Osteoblast (primary cell): Measurements from ENCODE around the gene ITGA2B. TPM values are rescaled to one million over a fixed set of nuclear protein-coding genes. Genes with fewer than 3 reads are reported as not detected.

Source experiments
- DNase-seq: peaks from one replicate; pipeline ENCODE4 v3.0.0; 2011; ENCODE audit warnings: low spot score, mixed read lengths; ENCODE audit not compliant: insufficient read length; ENCODE audit errors: missing footprints
- H2AFZ ChIP-seq: 2 replicates; pipeline ENCODE4 v1.6.0; 2011; ENCODE audit warnings: mild to moderate bottlenecking, low read length
- H3K27ac ChIP-seq: 2 replicates; pipeline ENCODE4 v1.5.1; 2011; ENCODE audit warnings: mild to moderate bottlenecking, low read depth, low read length, moderate library complexity
- H3K27me3 ChIP-seq: 2 replicates; pipeline ENCODE4 v1.6.0; 2012; ENCODE audit warnings: mild to moderate bottlenecking, control low read depth, inconsistent platforms, low read length, moderate library complexity; ENCODE audit not compliant: insufficient read depth
- H3K36me3 ChIP-seq: 2 replicates; pipeline ENCODE4 v1.5.1; 2011; ENCODE audit warnings: mild to moderate bottlenecking, low read length, control low read depth, moderate library complexity; ENCODE audit not compliant: insufficient read depth
- H3K4me1 ChIP-seq: 2 replicates; pipeline ENCODE4 v1.5.1; 2011; ENCODE audit warnings: mild to moderate bottlenecking, low read length, control low read depth, moderate library complexity; ENCODE audit not compliant: insufficient read depth
- H3K4me2 ChIP-seq: 2 replicates; pipeline ENCODE4 v1.6.0; 2011; ENCODE audit warnings: mild to moderate bottlenecking, low read length; ENCODE audit not compliant: insufficient read depth
- H3K4me3 ChIP-seq: fragments of 200-600 bp; sonication (generic); 3 replicates; pipeline ENCODE4 v1.5.1; 2012; ENCODE audit warnings: mild to moderate bottlenecking, low read length, inconsistent platforms; ENCODE audit not compliant: insufficient read depth
- H3K79me2 ChIP-seq: 2 replicates; pipeline ENCODE4 v1.6.0; 2012; ENCODE audit warnings: mild to moderate bottlenecking, low read length, control low read depth, inconsistent platforms; ENCODE audit not compliant: insufficient read depth
- H3K9me3 ChIP-seq: 2 replicates; pipeline ENCODE4 v1.5.1; 2011; ENCODE audit warnings: low read depth, low read length, control low read depth
- H4K20me1 ChIP-seq: 2 replicates; pipeline ENCODE4 v1.6.0; 2012; ENCODE audit warnings: mild to moderate bottlenecking, low read length, control low read depth; ENCODE audit not compliant: insufficient read depth
- CTCF ChIP-seq: IDR thresholded peaks from 2 replicates; pipeline ENCODE4 v1.5.1; 2011; ENCODE audit warnings: mild to moderate bottlenecking, low read depth, low read length, moderate library complexity; ENCODE audit errors: extremely low read depth
- total RNA-seq: library from RNA; depleted of rRNA; stranded (reverse); fragments of >200 nt; gene quantifications from 2 replicates; pipeline ENCODE4 v1.2.3, GENCODE V29; 2012

Gene ITGA2B
- total RNA-seq, 1 donor = not detected

GRCh38 chr17:44416558-44417289 lies 27.3 kb upstream of the ITGA2B start:
- Histone ChIP-seq H3K36me3 (peaks cover 15% of the 10 kb centered on the region), H3K9me3 (no peaks in the 10 kb centered on the region), H3K27me3 (no peaks in the 10 kb centered on the region), H3K79me2 (no peaks in the 10 kb centered on the region), H3K4me3 (no peak overlapping the region), H3K4me1 (no peaks in the 10 kb centered on the region), H2AFZ (no peak overlapping the region), H4K20me1 (no peaks in the 10 kb centered on the region), H3K27ac (no peak overlapping the region), H3K4me2 (no peak overlapping the region)
- no peak for TF ChIP-seq CTCF
- no peak for DNase-seq

GRCh38 chr17:44414394-44415155 lies 25.1 kb upstream of the ITGA2B start:
- H3K4me2 ChIP-seq = no peak overlapping the region
- H3K4me1 ChIP-seq = no peaks in the 10 kb centered on the region
- no peaks in the 10 kb centered on the region for H3K27me3 ChIP-seq
- H3K9me3 ChIP-seq = no peaks in the 10 kb centered on the region
- no peak for TF ChIP-seq CTCF
- DNase-seq = no peak
- no peaks in the 10 kb centered on the region for H4K20me1 ChIP-seq
- no peak overlapping the region for H3K4me3 ChIP-seq
- H3K36me3 ChIP-seq = peaks cover 12% of the 10 kb centered on the region
- no peak overlapping the region for H3K27ac ChIP-seq
- H3K79me2 ChIP-seq = no peaks in the 10 kb centered on the region
- no peak overlapping the region for H2AFZ ChIP-seq

DNA sequence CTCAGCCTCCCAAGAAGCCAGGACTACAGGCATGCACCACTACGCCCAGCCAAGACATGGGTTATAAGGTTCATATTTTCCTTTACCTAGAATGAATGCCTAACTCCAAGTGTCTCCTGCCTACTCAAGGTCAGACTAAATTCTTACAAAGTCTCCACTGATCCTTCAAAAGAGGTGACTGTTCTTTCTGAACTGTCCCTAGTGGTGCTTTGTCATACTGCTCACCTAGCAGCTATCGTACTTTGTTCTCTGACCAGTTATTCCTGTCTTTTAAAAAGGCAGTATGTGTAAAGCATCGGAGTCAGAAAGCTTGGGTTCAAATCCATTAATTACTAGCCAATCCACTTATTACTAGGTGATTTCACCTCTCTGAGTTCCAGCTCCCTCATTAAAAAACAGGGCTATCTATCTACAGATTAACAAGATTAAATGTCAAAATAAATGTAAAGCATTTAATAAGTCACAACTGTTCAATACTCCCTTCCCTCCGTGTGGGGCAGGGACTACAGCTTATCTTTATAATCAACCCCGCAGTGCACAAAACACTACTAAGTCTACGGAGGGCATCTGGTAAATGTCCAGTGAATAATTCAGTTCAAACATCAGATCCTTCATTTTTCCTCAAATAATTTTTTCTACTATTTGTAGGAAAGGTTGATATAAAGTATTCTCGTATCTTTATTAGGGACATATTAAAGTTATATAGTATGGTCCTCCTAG lies 20.0 kb upstream of the ITGA2B start:
- no peak for DNase-seq
- H3K79me2 ChIP-seq = no peaks in the 10 kb centered on the region

More for the DNA sequence above, 20.0 kb upstream of the ITGA2B start:
- Histone ChIP-seq H3K36me3 (peaks cover 5% of the 10 kb centered on the region), H3K27me3 (no peaks in the 10 kb centered on the region), H3K9me3 (no peaks in the 10 kb centered on the region), H4K20me1 (no peaks in the 10 kb centered on the region), H3K4me1 (no peaks in the 10 kb centered on the region), H2AFZ (no peak overlapping the region), H3K27ac (no peak overlapping the region), H3K4me3 (no peak overlapping the region), H3K4me2 (no peak overlapping the region)
- no peak for TF ChIP-seq CTCF
